ENCODE measurements around the gene HIVEP3.

HIVEP3 gene

GRCh38 chr1:41525891-41526587 lies 392.7 kb downstream of the HIVEP3 start:
- DNase-seq, result no peak

GRCh38 chr1:41524676-41525675 lies 393.7 kb downstream of the HIVEP3 start:
- no peak for DNase-seq

DNA sequence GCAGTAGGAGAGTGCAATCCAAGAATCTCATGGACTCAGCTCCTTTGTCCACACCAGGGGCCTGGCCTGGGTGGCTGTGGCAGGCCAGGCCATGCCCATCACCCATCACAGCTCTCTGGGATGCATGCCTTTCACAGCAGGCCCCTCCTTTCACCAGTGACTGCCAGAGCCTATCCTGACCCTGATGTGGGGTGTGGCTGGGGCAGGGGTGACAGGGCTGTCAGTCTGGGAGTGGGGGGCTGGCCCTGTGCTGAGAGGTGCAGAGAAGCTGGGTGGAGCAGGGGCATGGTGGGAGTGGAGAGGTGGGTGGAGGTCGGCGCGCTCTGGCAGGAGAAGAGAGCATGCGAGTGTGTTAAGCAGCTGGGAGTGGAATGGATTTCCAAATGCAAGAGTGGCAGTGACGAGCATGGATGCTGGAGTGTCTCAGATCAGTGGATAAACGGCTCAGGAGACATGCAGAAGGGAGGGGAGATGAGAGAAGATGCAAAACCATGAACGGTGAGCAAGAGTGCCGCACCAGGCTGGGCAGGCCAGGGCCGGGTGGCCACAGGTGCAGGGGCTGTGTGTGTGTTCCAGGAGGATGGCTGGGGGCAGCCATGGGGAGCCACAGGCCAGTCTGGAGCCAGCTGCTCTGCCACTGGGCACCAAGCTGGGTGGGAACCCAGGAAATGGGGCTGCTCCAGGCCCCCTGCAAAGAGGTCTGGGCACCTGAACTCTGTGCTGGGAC lies 394.6 kb downstream of the HIVEP3 start:
- no peak for DNase-seq

DNA sequence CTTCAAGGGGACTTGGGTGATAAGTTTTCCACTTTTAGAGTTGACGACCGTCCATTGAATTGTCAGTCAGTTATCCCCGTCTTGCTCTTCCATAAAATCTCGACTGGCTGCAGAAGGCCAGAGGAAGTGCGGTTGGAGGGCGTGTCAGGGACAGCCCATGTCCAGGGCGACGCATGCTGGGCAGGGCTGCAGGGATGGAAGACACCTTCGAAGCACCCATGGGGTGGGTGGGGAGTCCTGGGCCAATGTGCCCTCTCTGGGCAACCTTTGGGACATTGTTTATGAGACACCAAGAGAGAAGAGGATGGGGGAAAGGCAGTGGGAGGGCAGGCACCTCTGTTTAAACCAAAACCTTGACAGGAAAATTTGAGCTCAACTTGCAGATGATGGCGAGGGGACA lies 395.7 kb downstream of the HIVEP3 start:
- DNase-seq, result no peak

DNA sequence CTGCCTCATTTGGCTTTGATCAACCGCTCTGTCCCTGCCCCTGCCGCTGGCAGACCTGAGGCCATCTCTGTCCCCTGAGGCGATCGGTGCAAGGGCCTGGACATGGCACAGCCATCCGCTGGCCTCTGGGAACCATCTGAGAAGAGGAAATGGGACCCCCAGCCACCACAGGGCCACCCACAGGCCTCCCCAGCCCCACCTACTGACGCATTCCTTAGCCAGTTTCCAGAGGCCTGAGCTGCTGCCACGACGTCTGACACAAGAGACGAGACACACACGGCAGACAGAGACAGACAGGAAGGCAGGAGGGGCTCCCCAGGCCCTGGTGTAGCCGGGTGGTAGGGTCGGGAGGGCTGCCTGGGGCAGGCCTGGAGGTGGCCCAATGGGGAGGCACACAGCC lies 397.0 kb downstream of the HIVEP3 start:
- DNase-seq, result no peak

GRCh38 chr1:41520951-41521752 lies 397.6 kb downstream of the HIVEP3 start:
- no peak for DNase-seq

- DNase-seq, result no peak
Observed at GRCh38 chr1:41519667-41520066, 399.1 kb downstream of the HIVEP3 start.

- no peak for DNase-seq
Observed at GRCh38 chr1:41518471-41518870, 400.3 kb downstream of the HIVEP3 start.

- DNase-seq, result no peak
Observed at GRCh38 chr1:41517062-41517438, 401.7 kb downstream of the HIVEP3 start.

DNA sequence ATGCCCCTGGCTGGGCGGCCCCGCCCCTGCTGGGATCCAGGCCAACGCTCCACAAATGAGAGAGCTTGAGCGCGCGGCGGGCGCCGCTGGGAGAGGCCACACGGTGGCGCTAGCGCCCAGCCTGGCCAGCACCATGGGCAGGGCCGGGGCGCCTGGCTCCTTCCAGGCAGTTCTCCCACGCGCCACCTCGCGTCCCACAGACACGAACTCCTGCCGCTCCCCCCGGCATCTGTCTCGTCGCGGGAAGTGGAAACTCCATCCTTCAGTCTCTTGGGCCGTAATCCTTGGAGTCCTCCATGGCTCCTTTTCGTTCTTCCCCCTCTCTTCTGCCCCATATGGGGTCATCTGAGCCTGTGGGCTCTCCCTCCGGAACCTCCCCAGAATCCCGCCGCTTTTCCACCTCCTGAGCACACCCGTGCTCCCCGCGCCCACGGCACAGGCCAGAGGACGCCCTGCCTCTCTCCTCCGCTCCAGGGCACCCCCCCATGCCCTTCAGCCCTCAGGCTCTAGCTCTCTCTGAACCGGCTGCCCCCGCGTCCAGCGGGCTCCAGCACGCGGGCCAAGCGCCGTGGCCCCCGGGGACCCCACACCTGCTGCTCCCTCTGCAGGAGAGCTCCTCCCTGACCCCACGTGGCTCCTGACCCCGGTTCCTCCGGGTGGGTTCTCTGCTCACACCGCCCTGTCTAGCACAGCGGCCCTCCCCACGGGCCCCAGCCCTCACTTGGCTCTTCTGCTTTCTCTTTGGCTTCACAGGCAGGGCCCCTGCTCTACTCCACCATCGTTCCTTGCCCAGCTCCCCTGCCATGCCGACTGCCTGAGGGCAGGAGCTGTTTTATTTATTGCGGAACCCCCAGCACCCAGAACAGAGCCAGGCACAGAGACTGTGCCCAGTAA lies 402.3 kb downstream of the HIVEP3 start:
- no peak for DNase-seq

GRCh38 chr1:41515778-41516167 lies 402.9 kb downstream of the HIVEP3 start:
- DNase-seq, result no peak

GRCh38 chr1:41515131-41515678 lies 403.5 kb downstream of the HIVEP3 start:
- no peak for DNase-seq

DNA sequence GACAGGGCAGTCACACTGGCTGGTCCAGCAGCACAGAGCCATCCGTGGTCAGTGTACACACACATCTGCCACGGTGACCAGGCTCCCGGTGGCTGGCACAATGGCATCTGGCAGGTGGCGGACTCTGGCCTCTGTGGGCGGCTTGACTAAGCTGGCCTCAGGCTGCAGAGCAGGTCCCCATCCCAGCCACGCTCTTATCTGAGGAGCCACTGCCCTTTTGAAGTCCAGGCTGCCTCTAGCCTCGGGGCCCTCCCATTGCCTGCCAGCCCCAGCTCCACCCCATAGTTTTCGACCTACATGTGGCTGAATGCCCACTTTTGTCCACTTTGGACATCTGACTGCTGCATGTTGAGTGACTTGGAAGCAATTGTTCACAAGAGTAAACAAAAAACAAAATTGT lies 404.3 kb downstream of the HIVEP3 start:
- no peak for DNase-seq

DNA sequence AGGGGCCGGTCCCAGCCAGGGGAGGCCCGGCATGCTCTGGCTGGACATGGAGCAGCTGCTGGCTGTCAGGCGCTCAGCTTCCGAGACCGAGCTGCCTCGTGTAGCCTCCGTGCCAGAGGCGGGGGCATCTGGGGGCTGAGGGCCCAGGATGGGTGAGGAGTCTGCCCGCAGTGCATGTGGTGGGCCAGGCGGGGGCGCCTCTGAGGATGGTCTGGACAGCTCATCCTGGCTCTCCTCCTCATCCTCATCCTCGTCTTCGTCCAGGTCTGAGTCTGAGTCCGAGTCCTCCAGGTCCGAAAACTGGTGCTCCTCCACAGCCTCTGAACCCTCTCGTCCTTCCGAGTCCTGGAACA lies 405.4 kb downstream of the HIVEP3 start:
- no peak for DNase-seq

DNA sequence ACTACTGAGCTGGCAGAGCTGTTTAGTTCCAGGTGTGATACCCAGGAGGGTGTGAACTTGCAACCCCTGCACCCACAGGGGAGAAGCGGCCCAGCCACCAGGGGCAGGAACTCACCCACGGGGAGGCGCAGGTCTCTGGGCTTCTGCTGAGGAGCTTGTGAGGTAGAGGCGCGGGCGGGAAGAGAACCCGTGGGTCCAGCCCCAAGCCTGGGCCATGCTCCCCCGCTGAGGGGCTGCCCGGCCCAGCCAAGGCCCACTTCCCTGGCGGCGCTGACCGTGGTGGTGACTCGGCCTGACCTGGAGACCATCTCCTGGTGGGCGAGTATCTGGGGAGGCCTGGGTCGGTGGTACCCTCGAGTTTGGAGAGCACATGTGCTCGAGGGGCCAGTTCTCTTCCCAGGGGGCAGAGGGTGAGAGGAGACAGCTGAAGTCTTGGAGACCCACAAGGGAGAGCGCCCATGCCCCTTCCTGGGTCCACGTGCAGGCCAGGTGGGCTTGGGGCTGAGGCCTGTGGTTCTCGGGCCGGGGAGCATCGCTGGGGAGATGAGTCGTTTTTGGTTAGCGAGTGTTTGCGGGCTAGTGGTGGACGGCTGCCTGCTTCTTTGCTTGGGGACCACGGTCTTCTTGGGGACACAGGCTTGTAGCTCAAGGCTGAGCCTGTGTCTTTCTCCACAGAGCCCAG lies 405.9 kb downstream of the HIVEP3 start:
- no peak for DNase-seq

DNA sequence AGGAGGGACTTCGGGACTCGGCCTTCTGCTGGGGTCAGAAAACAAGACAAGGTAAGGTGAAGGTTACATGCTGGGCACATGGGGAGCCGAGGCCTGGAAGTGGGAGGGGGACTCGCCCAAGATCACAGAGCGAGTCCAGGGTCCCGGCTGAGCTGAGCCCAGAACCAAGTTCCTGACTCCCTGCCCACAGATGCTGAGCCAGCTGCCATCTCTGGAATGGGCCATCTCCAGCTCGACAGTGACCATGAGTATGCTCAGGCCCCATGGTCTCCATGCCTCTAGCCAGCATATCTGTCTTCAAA lies 407.5 kb downstream of the HIVEP3 start:
- no peak for DNase-seq

DNA sequence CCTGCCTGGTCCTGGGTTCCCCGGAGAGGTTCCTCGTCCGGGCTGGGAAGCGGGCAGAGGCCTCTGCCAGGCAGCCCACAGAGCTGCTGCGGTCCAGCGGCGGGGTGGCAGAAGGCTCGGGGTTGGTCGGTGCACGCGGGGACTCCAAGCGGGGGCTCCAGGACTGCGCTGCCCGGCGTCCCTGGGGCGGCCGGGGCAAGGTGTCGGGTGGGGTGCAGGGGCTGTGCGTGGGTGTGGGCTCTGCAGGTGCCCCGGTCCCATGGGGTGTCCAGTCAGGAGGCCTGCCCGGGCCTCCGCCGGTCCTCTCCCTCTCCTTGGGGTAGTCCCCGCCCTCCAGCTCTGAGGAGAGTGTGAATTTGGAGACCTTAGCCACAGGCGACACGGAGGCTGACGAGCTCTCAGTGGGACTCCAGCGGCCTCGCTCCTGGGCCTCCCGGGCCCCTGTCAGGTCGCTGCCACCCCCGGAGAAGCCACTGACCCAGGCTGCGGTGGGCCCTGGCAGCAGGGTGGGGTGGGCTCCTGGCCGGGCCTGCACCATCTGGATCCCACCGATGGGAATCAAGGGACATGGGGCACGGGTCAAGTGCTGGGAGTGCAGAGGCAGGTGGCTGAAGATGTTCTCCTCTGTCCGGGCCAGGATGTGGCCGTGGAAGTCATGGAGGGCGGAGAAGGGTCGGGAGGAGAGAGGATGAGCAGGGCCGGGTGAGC lies 408.0 kb downstream of the HIVEP3 start:
- no peak for DNase-seq

DNA sequence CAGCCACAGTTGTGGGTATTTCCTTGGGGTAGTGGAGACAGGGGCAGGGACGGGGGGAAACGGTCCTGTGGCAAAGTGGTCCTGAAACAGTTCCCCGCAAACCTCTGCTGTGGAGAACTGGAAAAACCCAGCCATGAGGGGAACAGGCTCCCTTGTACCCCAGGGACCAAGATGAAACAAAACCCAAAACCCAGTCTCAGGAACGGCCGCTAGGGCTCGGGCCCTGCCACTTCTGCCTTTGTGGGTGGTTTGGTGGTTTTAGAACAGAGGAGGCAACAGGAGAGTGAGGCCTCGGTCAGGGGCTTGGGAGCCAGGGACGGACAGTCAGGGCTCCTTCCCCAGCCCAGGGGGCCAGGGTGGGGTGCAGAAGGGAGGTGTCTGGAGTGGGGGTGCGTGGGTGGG lies 409.5 kb downstream of the HIVEP3 start:
- no peak for DNase-seq

DNA sequence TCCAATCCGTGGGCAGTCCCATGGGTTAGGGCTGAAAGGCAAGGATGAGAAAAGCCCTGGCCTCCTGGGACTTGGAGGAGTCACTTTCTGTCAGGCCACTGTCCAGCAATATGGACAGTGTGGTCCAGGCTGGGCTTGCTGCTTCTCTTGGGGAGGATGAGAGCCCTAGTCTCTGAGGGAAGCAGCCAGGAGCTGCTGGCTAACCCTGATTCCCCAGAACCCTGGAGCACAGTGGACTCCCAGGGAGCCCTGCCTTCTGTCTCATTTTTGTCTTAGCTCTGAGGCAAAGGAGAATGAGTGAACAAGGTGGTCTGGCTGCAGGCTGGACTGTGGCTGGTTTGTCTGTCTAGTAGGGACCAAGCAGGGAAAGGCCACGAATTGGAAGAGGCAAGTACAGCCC lies 410.4 kb downstream of the HIVEP3 start:
- no peak for DNase-seq

DNA sequence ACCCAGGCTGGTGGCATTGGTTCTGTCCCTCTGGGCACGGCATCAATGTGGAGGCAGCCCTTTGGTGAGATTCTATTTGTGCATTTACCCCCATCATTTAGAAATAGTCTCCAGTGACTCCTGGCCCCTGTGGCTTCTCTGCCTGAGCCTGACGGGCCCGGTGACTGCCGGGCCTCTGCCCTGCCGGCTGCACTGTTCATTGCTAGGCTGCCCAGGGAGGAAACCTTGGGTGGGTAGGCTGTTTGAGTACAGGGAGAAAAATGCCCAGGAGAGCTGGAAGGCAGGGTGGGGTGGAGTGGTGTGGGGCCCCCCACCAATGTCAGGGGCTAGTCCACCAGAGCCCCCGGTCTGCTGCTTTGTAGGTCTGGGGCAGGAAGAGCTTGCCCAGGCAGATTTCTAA lies 410.9 kb downstream of the HIVEP3 start:
- DNase-seq, result no peak
